Occipital lobe (tissue), 2 donors: ENCODE results near the gene CHRNG. TPM values are rescaled to one million over a fixed set of nuclear protein-coding genes. Genes with fewer than 3 reads are reported as not detected.

Experiments
- DNase-seq: peaks from one replicate; lab custom pipeline; 2025; lab: John Stamatoyannopoulos, UW
- total RNA-seq: library from RNA; depleted of rRNA; stranded (reverse); fragments of >200 nt; gene quantifications from one replicate; pipeline ENCODE4 v1.2.3, GENCODE V29; 2014

The CHRNG gene, protein sequence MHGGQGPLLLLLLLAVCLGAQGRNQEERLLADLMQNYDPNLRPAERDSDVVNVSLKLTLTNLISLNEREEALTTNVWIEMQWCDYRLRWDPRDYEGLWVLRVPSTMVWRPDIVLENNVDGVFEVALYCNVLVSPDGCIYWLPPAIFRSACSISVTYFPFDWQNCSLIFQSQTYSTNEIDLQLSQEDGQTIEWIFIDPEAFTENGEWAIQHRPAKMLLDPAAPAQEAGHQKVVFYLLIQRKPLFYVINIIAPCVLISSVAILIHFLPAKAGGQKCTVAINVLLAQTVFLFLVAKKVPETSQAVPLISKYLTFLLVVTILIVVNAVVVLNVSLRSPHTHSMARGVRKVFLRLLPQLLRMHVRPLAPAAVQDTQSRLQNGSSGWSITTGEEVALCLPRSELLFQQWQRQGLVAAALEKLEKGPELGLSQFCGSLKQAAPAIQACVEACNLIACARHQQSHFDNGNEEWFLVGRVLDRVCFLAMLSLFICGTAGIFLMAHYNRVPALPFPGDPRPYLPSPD
- total RNA-seq: 0.16 TPM

DNA sequence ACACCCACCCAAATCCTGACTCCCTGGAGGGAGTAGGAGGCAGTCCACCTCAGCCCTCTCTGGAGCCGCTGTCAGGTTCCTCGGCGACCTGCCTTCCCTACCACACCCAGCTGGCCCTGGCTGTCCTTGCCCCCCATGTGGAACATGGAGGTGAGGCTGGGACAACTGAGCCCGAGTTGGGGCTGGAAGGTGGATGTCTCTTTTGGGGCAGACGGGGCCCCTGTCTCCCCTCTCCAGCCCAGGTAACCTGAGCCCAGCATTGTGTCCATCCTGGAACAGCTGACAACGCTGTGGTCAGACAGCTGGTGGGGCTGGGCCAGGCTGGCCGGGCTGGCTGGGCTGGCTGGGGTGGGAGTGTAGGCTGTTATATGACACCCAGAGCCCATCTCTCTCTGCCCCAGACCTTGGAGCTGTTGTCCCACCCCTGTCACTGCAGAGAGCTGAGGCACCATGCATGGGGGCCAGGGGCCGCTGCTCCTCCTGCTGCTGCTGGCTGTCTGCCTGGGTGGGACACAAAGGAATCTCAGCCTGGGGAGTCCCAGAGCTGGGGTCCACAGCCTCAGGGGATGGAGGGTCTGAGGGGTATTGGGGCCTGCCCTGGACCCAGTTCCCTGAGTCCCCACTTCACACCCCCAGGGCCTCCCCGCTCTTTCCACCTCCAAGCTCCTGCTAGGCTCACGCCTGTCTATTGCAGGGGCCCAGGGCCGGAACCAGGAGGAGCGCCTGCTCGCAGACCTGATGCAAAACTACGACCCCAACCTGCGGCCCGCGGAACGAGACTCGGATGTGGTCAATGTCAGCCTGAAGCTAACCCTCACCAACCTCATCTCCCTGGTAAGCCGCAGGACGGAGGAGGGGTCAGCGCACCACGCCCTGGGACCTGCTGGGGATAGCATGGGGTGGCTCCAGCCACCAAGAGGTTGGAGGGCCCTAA lies at the start of gene CHRNG:
TSS of gene CHRNG (plus strand) at position 395 of the 934 bp plus-strand sequence. CDS start at position 451, 56 bp downstream.
- no peak for DNase-seq

DNA sequence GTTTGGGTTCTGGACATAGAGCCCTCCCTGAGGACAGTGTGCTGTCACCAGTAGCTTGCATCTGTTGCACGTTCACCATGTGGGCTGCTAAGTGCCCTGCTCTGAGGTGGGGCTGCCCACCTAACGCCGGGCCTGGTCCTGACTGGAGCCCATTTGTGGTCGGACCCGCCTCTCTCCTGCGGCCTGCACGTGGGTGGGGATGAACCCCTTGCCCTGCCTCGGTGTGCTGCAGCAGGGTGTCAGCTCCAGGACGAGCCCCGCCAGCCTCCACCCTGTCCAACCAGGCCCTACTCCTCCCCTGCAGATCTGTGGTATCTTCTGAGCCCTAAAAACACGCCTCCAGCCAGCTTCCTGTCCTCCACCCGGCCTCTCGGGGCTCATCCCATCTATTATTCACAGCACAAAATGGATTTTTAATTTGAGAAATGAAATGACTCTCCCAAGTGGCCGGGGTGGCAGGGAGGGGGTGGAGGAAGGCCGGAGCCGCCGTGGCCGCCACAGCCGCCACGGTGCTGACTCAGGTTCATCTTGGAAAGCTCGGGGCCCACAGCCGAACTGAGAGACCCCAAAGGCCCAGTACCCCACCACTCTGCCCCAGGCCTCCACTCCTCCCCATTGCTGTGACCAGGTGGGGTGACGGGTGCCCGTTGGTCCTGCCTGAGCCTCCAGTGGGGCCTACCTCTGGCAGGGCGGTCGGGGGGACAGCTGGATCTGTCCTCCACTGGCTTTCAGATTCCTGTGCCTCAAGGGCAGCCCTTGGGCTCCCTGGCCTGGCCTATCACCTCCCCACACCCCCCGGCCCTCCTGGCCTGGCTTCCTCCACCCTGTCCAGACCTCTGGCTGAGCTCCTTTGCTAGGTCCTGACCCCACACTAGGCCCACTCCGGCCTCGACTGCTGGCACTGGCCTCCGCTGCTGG lies 49.0 kb upstream of the CHRNG start:
- DNase-seq: no peak

DNA sequence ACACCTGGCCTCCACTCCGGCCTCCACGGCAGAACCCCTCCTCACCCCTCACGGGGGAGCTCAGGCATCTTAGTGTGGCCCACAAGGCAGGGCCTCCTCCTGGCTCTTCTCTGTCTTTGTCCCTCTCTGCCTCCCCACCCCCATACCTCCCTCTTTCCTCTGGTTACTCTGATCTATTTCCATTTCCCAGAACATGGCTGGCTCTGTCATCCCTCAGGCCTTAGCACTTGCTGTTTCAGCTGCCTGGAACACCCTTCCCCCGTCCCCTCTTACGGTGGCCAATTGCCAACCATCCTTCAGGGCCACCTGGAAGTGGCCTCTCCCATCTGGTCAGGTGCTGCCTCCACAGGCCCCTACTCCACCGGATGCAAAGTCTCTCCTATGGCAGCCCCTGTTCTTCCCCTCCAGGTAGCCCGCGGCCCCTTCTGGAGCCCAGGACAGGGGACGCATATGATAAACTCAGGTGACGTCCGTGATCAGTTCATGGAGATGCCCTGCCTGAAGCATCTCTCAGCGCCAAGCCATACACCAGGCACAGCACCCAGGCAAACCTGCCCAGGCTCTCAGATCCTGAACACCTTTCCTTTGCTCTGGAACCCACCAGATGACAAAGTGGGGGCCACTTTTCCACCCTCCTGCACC lies 48.2 kb upstream of the CHRNG start:
- no peak for DNase-seq

DNA sequence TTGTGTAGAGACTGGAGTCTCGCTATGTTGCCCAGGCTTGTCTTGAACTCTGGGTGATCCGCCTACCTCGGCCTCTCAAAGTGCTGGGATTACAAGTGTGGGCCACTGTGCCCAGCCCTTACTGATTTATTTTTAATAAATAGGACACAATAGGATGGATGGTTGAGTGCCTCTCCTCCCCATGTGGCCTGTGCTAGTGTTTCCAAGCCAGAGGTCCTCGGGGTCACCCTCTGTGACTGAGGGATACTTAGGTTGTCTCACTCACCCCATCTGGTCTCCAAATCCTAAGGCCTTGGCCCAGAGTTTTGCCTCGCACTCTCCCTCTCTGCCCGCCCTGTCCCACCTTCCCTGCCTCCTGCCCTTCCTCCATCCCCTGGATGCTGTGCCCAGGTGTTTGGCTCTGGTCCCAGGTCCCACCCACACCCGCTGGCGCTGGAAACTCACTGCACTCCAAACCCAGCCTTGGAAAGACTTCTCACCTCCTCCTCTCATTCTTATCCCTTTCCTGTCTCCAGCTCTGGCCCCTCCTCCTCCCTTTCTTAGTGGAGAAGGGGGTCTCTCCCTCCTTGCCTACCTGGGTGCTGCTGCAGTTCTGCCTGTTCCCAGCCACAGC lies 47.1 kb upstream of the CHRNG start:
- no peak for DNase-seq

DNA sequence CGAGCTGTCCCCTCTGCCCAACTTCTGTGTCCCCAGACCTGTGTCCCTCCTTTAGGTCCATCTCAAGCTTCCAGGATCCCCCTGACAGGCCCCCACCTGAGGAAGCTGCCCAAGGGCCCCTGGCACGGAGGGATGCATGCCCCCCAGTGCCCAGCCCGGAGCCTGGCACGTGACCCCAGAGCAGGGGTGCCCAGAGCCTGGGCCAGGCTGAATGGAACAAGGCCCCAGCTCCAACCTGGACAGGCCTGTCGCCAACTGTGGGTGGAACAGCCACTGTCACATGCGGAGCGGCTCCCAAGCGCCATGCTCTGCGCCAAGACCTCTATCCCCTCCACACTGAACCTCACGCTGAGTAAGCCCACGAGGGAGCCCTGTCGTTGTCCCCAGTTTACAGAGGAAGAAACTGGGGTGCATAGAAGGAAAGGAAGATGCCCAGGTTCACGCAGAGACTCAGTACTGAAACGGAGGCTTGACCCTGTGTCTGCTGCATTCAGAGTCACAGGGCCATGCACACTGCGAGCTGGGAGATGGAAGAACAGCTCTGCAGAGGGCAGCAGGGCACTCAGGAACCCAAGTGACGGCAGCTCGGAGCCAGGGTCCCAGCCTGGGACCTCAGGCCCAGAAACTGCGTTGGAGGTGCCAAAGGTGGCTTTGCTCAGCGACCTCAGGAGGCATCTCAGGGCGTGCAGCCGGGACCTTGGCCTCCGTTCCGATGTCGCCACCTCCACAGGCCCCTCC lies 46.4 kb upstream of the CHRNG start:
- DNase-seq: no peak

DNA sequence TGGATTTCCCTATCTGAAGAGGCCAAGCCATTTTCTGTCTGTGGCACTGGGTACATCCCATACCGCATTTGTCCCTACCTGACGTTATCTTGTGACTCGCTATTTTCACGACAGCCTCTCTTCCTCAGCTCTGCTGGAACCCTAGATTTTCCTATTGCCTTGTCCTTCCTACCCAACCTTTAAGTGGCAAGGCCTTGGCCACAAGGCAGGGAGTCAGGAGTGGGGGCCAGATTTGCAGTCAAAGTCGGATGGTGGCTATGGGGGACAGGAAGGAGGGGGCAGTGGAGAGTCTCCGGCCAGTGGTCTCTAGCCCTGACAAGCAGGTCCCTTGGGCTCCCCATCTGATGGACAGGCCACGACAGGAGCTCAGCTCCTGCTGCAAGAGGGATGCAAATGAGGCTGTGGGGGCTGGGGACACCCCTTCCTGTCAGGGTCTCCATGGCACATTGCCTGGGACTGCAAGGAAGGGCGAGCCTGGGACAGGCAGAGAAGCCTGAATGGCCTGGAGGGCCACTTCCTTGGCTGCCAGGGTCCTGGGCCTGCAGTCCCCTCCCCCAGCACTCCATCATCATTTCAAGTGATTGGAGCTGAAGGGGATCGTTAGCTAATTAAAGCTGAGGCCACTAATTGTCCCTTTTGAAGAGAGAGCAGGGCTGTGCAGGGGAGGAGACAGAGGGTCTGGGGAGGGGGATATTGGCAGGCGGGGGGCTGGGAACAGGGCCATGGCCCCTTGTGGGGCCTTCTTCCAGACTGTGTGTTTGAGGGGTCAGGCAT lies 45.6 kb upstream of the CHRNG start:
- DNase-seq: no peak

DNA sequence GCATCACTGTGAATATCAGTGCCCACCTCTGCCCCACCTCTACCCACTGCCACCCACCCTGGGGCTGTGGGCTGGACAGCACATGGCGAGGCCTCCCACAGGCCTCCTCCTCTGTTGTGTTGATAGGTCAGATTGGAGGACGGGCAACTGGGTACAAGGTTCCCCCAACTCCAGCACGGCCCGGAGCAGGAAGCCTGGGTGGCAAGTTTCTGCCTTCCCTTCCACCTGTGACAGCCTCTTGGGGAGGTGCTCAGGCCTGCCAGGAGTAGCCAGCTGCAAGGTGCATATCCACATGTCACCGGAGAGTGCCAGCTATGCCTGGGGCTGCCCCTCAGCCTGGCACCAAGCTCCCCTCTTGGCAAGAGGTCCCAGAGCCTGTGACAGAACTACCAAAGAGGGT lies 45.0 kb upstream of the CHRNG start:
- no peak for DNase-seq

DNA sequence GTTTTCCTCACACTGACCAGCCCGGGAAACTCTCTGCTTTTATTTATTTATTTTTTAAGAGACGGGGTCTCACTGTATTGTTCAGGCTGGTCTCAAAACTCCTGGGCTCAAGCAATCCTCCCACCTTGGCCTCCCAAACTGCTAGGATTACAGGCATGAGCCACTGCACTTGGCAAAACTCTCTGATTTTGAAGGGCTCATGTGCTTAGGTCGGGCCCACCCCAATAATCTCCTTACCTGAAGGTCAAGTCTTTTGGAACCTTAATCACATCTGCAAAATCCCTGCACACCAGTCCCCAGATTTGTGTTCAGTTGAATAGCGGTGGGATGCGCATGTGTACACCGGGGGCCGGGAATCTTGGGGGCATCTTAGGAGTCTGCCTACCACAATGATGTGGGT lies 44.2 kb upstream of the CHRNG start:
- DNase-seq: no peak

DNA sequence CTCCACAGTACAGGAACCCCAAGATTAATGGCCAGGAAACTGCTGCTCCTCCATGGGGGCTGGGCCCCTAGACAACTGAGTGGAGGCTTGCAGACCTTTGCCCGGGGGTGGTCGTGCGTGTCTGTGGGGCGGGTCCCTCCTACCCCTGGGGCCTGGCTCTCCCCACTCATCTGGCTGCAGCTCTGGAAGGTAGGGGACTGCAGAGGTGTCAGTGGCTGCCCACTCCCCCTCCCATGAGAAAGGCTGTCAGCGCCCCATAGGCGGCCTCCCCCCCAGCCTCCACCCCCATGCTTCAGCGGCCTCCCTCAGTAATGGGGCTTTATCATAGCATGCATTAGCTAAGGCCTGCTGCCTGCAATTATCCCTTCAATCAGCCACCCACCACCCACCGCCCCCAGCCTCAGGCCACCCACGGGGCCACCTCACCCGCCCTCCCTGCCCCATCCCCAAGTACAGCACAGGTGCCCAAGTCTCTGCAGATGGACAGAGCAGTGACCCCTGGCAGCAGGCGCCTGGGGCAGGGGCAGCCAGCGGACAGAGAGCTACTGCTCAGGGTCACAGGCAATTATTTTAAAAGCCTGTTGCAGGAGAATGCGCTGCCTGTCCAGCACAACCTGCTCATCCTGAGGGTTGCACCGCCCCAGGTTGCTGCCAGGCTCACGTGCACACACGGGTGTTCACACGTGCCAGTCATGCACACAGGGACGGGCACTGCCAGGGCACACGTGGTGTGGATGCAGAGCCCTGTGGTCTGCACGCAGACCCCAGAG lies 42.8 kb upstream of the CHRNG start:
- DNase-seq: no peak

DNA sequence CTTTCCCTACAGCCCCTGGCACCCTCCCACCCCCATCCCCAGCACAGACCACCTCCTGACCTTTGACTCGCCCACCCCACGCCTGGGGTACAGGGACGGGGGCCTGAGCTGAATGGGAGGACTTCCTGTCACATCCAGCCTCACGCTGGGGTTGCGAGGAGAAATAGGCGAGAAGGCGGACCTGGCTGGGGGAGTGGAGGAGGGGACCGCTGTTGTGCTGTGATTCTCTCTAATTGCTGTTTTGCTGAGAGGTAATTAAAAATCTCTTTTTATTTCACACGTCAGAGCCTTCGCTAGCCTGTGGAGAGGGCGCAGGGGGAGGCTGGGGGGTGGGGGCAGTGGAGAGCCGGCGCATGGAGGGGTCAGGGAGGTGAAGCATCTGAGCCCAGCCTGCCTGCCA lies 42.1 kb upstream of the CHRNG start:
- no peak for DNase-seq

DNA sequence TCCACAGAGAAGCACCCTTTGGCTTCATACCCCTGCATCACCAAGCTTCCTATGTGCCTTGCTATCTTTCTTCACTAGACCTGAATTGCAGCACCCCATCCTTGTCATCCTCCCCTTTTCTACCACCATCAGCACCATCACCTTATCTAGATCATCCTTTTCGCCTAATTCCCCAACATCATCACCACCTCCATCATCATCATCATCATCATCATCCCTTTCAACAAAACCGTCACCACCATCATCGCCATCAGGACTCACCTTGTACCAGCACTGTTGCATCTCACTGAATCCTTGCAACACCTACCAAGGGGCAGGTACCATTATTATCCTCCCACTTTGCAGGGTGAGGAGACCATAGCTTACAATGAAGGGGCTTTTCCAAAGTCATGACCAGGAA lies 41.0 kb upstream of the CHRNG start:
- DNase-seq: no peak

DNA sequence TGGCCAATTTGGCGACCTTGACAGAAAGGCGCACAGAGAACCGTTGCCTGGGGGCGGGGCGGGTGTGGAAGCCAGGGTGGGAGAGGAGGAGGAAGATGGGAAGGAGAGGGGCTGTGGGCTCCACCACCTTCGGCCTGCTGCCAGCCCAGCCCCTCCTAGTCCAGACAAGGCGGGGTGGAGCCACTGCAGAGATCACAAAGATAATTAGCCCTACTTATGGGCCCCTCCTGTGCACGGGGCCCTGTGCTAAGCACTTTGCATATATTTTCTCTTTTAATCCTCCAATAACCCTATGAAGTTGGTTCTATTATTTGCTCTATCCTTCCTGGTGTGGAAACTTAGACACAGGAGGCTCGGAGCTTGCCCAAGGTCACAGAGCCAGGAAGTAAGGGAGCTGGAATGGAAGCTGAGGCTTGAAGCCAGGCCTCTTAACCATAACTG lies 38.1 kb upstream of the CHRNG start:
- DNase-seq: no peak

DNA sequence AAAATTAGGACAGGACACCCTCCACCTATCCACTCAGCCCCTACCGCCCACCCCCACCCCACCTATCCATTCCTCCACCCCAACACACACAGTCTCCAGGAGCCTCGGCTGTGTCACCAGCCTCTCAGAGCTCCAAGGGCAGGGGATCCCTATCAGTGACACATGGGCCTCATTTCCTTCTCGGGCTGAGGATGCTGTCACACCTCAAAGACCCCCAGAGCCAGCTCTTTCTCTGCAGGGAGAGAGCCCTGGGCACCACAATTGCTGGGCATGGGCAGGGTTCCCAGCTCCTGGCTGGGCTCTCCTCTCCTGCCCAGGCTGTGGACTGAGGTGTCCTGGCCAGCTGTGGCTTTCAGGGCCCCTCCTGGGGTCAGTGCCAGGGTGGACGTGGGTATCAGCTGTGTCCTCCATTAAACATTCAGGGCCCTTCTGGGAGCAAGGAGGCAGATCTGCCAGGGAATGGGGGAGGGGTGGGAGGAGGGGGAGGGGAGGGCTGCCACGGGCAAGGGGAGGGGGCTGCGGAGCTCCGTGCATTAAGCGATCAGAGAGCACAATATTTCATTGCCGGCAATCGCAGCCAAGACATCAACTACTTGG lies 37.6 kb upstream of the CHRNG start:
- DNase-seq: no peak

DNA sequence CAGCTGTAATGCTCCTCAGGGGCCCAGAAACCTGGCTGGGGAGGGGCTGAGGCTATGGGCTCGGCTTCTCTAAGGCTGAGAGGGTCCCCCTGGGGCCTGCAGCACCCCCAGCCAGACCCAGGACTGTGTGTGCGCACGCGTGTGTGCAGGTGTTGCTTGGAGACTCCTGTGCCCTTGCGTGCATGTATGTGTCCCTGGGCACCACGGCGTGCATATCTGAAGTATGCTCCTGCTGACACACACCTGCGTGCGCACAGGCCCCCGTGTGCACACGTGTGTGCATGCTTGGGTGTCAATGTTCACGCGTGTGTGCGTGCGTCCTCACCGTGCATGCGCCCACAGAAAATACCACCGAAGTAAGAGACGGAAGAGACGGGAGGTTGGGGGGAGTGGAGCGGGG lies 37.0 kb upstream of the CHRNG start:
- DNase-seq: no peak

DNA sequence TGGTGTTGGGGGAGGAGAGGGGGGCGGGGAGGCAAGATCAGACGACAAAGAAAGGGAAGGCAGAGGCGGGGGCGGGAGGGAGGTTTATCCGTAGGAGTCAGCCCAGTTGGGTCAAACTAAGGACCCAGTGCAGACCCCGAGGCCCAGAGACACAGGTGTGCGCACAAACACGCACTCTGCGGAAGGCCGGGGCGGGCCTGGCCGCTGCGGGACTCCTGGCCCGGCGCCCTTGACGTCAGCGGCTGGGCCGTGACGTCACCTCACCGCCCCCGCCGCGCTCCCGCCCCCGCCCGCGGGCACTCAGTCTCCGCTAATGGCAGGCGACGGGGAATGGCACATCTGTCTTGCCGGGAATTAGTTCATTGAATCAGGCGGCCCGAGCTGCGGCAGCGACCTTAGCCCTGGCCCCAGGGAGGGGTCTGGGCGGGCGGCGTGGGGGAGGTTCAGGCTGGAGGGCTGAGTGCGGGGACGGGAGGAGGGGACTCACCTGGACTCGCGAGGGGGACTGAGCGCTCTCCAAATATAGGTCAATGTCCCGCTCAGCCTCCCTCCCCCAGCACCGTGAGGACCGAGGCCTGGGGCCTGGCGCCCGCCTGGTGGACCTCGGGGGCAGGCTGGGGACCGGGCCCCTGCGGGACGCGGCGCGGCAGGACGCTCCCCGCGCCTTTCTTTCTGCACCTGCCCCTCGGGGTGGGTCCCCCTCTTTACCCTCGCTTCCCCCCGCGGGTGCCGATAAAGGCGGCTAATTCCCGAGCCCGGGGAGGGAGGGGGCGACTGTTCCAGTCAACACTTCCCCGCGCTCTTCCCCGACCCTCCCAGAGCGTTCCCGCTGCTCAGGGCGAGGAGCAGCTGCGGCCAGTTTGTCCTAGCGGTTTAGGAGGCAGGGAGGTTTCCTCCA lies 36.3 kb upstream of the CHRNG start:
- peak; percentile 17 for DNase-seq

DNA sequence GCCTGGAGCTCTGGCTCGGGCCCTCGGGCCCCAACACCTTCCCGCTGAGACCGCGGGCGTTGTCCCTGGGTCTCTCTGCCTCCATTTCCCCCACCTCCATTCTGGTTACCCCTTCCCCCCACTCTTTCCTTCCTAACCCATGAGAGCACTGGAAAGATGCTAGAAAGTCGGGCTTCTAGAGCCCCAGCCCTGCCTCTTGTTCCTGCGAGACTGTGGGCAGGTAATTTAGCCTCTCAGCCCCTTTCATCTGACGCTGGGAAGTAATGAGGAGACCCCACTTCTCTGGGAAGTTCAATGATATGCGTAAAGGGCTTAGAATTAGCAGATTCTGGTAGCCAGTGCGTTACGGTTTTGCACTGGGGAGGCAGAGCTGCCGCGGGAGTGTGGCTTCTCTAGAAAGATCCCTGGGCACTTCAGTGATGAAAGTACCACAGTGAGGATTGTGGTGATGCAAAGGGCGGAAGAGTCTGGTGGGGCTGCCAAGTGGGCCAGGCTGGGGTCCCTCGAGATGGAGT lies 35.6 kb upstream of the CHRNG start:
- no peak for DNase-seq
